OCI-LY1 (cell line): ENCODE results near the gene THUMPD1.

Experiments
- H2AFZ ChIP-seq: fragments of 200-600 bp; sonication (generic), shearing (Covaris generic); 2 replicates; pipeline ENCODE4 v1.6.0; 2014; ENCODE audit warnings: antibody characterized with exemption, mild to moderate bottlenecking, low read length
- H3F3A ChIP-seq: fragments of 200-600 bp; sonication (generic), shearing (Covaris generic); 2 replicates; pipeline ENCODE4 v1.6.0; 2014; ENCODE audit warnings: mild to moderate bottlenecking, antibody characterized with exemption, low read length, moderate library complexity; ENCODE audit not compliant: insufficient read depth
- H3K27ac ChIP-seq: fragments of 200-600 bp; sonication (generic); 2 replicates; pipeline ENCODE4 v1.5.1; 2014; ENCODE audit warnings: low read length, mixed run types, mild to moderate bottlenecking, low read depth; ENCODE audit not compliant: poor library complexity, severe bottlenecking
- H3K27me3 ChIP-seq: fragments of 200-600 bp; sonication (generic); 2 replicates; pipeline ENCODE4 v1.6.0; 2014; ENCODE audit warnings: antibody characterized with exemption, mild to moderate bottlenecking, low read length, moderate library complexity; ENCODE audit not compliant: insufficient read depth
- H3K36me3 ChIP-seq: fragments of 200-600 bp; sonication (generic); 2 replicates; pipeline ENCODE4 v1.6.1; 2014; ENCODE audit warnings: mild to moderate bottlenecking, antibody characterized with exemption, low read length, moderate library complexity, mixed read lengths; ENCODE audit not compliant: insufficient read depth
- H3K4me1 ChIP-seq: fragments of 200-600 bp; sonication (generic); 2 replicates; pipeline ENCODE4 v1.5.1; 2014; ENCODE audit warnings: mild to moderate bottlenecking, low read length, moderate library complexity; ENCODE audit not compliant: insufficient read depth, severe bottlenecking
- H3K4me2 ChIP-seq: fragments of 200-600 bp; sonication (generic), shearing (Covaris generic); 2 replicates; pipeline ENCODE4 v1.6.1; 2014; ENCODE audit warnings: low read length
- H3K4me3 ChIP-seq: fragments of 200-600 bp; sonication (generic); 2 replicates; pipeline ENCODE4 v1.5.1; 2014; ENCODE audit warnings: low read length, low read depth, mild to moderate bottlenecking, mixed read lengths; ENCODE audit not compliant: poor library complexity, severe bottlenecking
- H3K79me2 ChIP-seq: fragments of 200-600 bp; shearing (Covaris generic); 2 replicates; pipeline ENCODE4 v1.6.1; 2016; ENCODE audit warnings: mixed run types, low read length, mixed read lengths; ENCODE audit not compliant: insufficient read depth
- H3K9ac ChIP-seq: fragments of 200-600 bp; sonication (generic), shearing (Covaris generic); 2 replicates; pipeline ENCODE4 v1.6.1; 2014; ENCODE audit warnings: mild to moderate bottlenecking, low read length, mixed read lengths
- H3K9me2 ChIP-seq: fragments of 200-600 bp; sonication (generic), shearing (Covaris generic); 2 replicates; pipeline ENCODE4 v1.6.1; 2014; ENCODE audit warnings: low read depth, mild to moderate bottlenecking, low read length, mixed read lengths
- H3K9me3 ChIP-seq: fragments of 200-600 bp; shearing (Covaris generic); 2 replicates; pipeline ENCODE4 v1.6.1; 2014; ENCODE audit warnings: low read length, mixed read lengths
- H4K20me1 ChIP-seq: fragments of 200-600 bp; sonication (generic), shearing (Covaris generic); 2 replicates; pipeline ENCODE4 v1.6.0; 2016; ENCODE audit warnings: mild to moderate bottlenecking, low read length; ENCODE audit not compliant: insufficient read depth
- CTCF ChIP-seq: fragments of 200-600 bp; sonication (generic), shearing (Covaris generic); IDR thresholded peaks from 2 replicates; pipeline ENCODE4 v1.5.1; 2017; ENCODE audit warnings: mild to moderate bottlenecking, antibody characterized with exemption, low read length, moderate library complexity, mixed read lengths
- EZH2 ChIP-seq: fragments of 200-600 bp; sonication (generic), shearing (Covaris generic); IDR thresholded peaks from 2 replicates; pipeline ENCODE4 v1.8.0; 2017; ENCODE audit warnings: borderline replicate concordance, mixed run types, mild to moderate bottlenecking, antibody characterized with exemption, low read length, moderate library complexity, mixed read lengths

Gene THUMPD1

GRCh38 chr16:20689668-20690067, 52.0 kb downstream of the THUMPD1 start:
- H2AFZ ChIP-seq, result no peak overlapping the region
- TF ChIP-seq CTCF, result no peak
- no peaks in the 10 kb centered on the region for H3K36me3 ChIP-seq

GRCh38 chr16:20683812-20684211, 57.8 kb downstream of the THUMPD1 start:
- no peak overlapping the region for H3K27ac ChIP-seq
- no peak overlapping the region for H2AFZ ChIP-seq
- no peaks in the 10 kb centered on the region for H3F3A ChIP-seq
- H3K27me3 ChIP-seq, result no peaks in the 10 kb centered on the region
- no peaks in the 10 kb centered on the region for H3K4me1 ChIP-seq
- no peaks in the 10 kb centered on the region for H3K9me3 ChIP-seq
- no peak overlapping the region for H3K9ac ChIP-seq
- no peaks in the 10 kb centered on the region for H3K36me3 ChIP-seq
- H3K4me2 ChIP-seq, result no peak overlapping the region
- no peak overlapping the region for H3K4me3 ChIP-seq
- no peaks in the 10 kb centered on the region for H3K79me2 ChIP-seq
- TF ChIP-seq EZH2 (no peak), CTCF (no peak)
- H4K20me1 ChIP-seq, result no peaks in the 10 kb centered on the region
- H3K9me2 ChIP-seq, result no peaks in the 10 kb centered on the region

More at GRCh38 chr16:20689668-20690067, 52.0 kb downstream of the THUMPD1 start:
- Histone ChIP-seq H3K9me2 (no peaks in the 10 kb centered on the region), H3K4me1 (no peaks in the 10 kb centered on the region), H3K4me2 (no peak overlapping the region), H4K20me1 (no peaks in the 10 kb centered on the region), H3K9ac (no peak overlapping the region), H3K4me3 (no peak overlapping the region), H3F3A (no peaks in the 10 kb centered on the region), H3K27me3 (no peaks in the 10 kb centered on the region), H3K9me3 (no peaks in the 10 kb centered on the region), H3K79me2 (no peaks in the 10 kb centered on the region), H3K27ac (no peak overlapping the region)
